ENCODE results near the gene URAD. TPM values are rescaled to one million over a fixed set of nuclear protein-coding genes. Genes with fewer than 3 reads are reported as not detected.

Gene URAD
- total RNA-seq, 1 donor from 2014 or later, result not detected

GRCh38 chr13:28002886-28003698 lies 14.6 kb upstream of the URAD start:
- no peak for ATAC-seq
- intact Hi-C loops (cut with DNase I), result no loop called here
- no peak for TF ChIP-seq CTCF (IDR thresholded peaks at IDR 0.05)

GRCh38 chr13:28001837-28002473 lies 13.5 kb upstream of the URAD start:
- Histone ChIP-seq H3K4me3 (no peak overlapping the region), H3K36me3 (no peaks in the 10 kb centered on the region), H3K27me3 (no peaks in the 10 kb centered on the region), H3K27ac (no peak overlapping the region), H3K4me1 (no peaks in the 10 kb centered on the region), H3K9me3 (no peaks in the 10 kb centered on the region)
- DNase-seq (no peak), ATAC-seq (peak; percentile 47)
- no peak for TF ChIP-seq CTCF (IDR thresholded peaks at IDR 0.05)
- intact Hi-C loops (cut with DNase I), result no loop called here

More at GRCh38 chr13:28002886-28003698, 14.6 kb upstream of the URAD start:
- Histone ChIP-seq H3K9me3 (no peaks in the 10 kb centered on the region), H3K27me3 (no peaks in the 10 kb centered on the region), H3K4me1 (no peaks in the 10 kb centered on the region), H3K4me3 (no peak overlapping the region), H3K36me3 (no peaks in the 10 kb centered on the region), H3K27ac (no peak overlapping the region)
- DNase-seq, result no peak

GRCh38 chr13:28001049-28001448 lies 12.6 kb upstream of the URAD start:
- no peaks in the 10 kb centered on the region for H3K4me1 ChIP-seq
- no peaks in the 10 kb centered on the region for H3K9me3 ChIP-seq
- intact Hi-C loops (cut with DNase I), result no loop called here
- H3K27me3 ChIP-seq, result no peaks in the 10 kb centered on the region
- H3K27ac ChIP-seq, result no peak overlapping the region
- DNase-seq (peak; percentile 52), ATAC-seq (peak; percentile 26)
- no peak overlapping the region for H3K4me3 ChIP-seq
- no peaks in the 10 kb centered on the region for H3K36me3 ChIP-seq
- TF ChIP-seq CTCF (IDR thresholded peaks at IDR 0.05), result no peak

- Histone ChIP-seq H3K27me3 (no peaks in the 10 kb centered on the region), H3K36me3 (no peaks in the 10 kb centered on the region), H3K4me1 (no peaks in the 10 kb centered on the region), H3K9me3 (no peaks in the 10 kb centered on the region), H3K27ac (no peak overlapping the region), H3K4me3 (no peak overlapping the region)
- intact Hi-C loops (cut with DNase I), result no loop called here
- no peak for TF ChIP-seq CTCF (IDR thresholded peaks at IDR 0.05)
- DNase-seq (peak; percentile 36), ATAC-seq (no peak)
Measured at GRCh38 chr13:28000567-28000966, 12.1 kb upstream of the URAD start.

GRCh38 chr13:27997904-27998522 lies 9.5 kb upstream of the URAD start:
- Histone ChIP-seq H3K27ac (no peak overlapping the region), H3K36me3 (no peaks in the 10 kb centered on the region), H3K9me3 (no peaks in the 10 kb centered on the region), H3K4me3 (no peak overlapping the region), H3K27me3 (no peaks in the 10 kb centered on the region), H3K4me1 (no peaks in the 10 kb centered on the region)
- peak; percentile 52 for ATAC-seq
- DNase-seq, result peak; percentile 40
- TF ChIP-seq CTCF (IDR thresholded peaks at IDR 0.05), result peak; percentile 22
- intact Hi-C loops (cut with DNase I), result no loop called here
